ENCODE data around the gene IARS2.
"Not testable (repeated sequence)": the region's sequence is repeated elsewhere in the genome, so short reads cannot be mapped to it uniquely, and the experiment has no call there.

Gene IARS2

GRCh38 chr1:220094016-220094911, at the start of gene IARS2:
TSS of gene IARS2 (plus strand) at chr1:220094132. CDS start at chr1:220094217, 85 bp downstream.
- peak; percentile 91 for DNase-seq

- DNase-seq = no peak
Measured at GRCh38 chr1:220044678-220045355, 49.1 kb upstream of the IARS2 start.

- DNase-seq = no peak
Measured at GRCh38 chr1:220045356-220046051, 48.4 kb upstream of the IARS2 start.

- peak; percentile 96 for DNase-seq
Measured at GRCh38 chr1:220046052-220046930, 47.6 kb upstream of the IARS2 start, which contains the start of gene EPRS1. TSS of gene EPRS1 (minus strand) at chr1:220046505. CDS start at chr1:220046388, 117 bp downstream.

GRCh38 chr1:220056374-220056773, 37.6 kb upstream of the IARS2 start:
- DNase-seq = no peak

- DNase-seq = no peak
Measured at GRCh38 chr1:220060876-220061275, 33.1 kb upstream of the IARS2 start.

GRCh38 chr1:220062629-220063028, 31.3 kb upstream of the IARS2 start:
- DNase-seq = no peak

GRCh38 chr1:220067269-220068204, 26.4 kb upstream of the IARS2 start:
- DNase-seq = no peak

- no peak for DNase-seq
Measured at GRCh38 chr1:220076861-220077762, 16.8 kb upstream of the IARS2 start.

- DNase-seq = no peak
Measured at GRCh38 chr1:220077887-220078286, 16.0 kb upstream of the IARS2 start.

GRCh38 chr1:220084460-220084859, 9.5 kb upstream of the IARS2 start:
- DNase-seq = no peak

- DNase-seq = peak; percentile 28
Measured at GRCh38 chr1:220086261-220086686, 7.7 kb upstream of the IARS2 start.

- DNase-seq = peak; percentile 96
Measured at GRCh38 chr1:220089650-220090556, 4.0 kb upstream of the IARS2 start, which contains the start of gene BPNT1. TSS of gene BPNT1 (minus strand) at chr1:220089788. CDS start at chr1:220079846, 9,942 bp downstream.

- no peak for DNase-seq
Measured at GRCh38 chr1:220092694-220093093, 1.2 kb upstream of the IARS2 start.

GRCh38 chr1:220093361-220094015, 444 bp upstream of the IARS2 start:
- DNase-seq = no peak

- no peak for DNase-seq
Measured at GRCh38 chr1:220099826-220100225, 5.9 kb downstream of the IARS2 start.

GRCh38 chr1:220110473-220110872, 16.5 kb downstream of the IARS2 start:
- DNase-seq = not testable (repeated sequence)

GRCh38 chr1:220112600-220112999, 18.7 kb downstream of the IARS2 start:
- not testable (repeated sequence) for DNase-seq

All from CD4-positive, alpha-beta T cell treated with Interferon gamma for 1 hour (primary cell).